HG03039 (cell line): ENCODE data around the gene QSOX2.

Source experiments
- ATAC-seq: cut with Tn5 transposase; IDR thresholded peaks from one replicate; pipeline ENCODE4 v1.9.1; 2021; ENCODE audit warnings: mild to moderate bottlenecking, moderate library complexity; ENCODE audit not compliant: unreplicated experiment

Gene QSOX2

DNA sequence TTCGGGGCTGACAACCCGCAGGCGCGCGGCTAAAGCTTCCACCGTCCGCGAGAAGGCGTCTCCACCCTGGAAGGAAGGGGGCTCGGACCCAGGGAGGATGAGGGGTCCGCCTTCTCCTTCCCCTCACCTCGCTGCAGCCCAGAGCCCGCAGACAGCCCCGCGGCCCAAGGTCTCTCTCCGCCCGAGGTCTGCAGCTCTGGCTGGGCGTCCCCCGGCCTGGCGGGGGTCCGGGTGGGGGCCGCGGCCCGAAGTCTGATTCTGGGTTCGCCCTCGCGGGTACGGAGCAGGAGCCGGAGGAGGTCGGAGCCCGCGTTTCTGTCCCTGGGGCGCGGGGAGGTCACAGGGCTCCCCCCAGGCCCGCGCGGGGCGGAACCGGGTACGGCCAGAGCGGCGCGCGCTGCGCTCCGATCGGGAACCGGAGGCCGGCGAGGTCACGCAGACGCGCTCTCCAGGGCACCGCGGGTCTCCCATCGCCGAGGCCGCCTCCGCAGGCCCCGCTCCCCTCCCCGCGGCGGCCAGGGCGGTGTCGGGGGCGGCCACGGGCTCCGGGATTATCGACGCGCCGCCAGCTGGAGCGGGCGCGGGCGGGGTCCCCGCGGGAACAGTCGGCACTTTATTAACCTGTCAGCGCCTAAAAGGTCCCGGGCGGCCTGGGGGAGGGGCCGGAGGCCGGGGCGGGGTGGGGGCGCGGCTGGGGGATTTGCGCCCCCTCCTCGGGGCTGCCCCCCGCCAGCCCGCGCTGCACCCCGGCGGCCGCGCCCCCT lies 52.3 kb downstream of the QSOX2 start:
- ATAC-seq, result no peak

DNA sequence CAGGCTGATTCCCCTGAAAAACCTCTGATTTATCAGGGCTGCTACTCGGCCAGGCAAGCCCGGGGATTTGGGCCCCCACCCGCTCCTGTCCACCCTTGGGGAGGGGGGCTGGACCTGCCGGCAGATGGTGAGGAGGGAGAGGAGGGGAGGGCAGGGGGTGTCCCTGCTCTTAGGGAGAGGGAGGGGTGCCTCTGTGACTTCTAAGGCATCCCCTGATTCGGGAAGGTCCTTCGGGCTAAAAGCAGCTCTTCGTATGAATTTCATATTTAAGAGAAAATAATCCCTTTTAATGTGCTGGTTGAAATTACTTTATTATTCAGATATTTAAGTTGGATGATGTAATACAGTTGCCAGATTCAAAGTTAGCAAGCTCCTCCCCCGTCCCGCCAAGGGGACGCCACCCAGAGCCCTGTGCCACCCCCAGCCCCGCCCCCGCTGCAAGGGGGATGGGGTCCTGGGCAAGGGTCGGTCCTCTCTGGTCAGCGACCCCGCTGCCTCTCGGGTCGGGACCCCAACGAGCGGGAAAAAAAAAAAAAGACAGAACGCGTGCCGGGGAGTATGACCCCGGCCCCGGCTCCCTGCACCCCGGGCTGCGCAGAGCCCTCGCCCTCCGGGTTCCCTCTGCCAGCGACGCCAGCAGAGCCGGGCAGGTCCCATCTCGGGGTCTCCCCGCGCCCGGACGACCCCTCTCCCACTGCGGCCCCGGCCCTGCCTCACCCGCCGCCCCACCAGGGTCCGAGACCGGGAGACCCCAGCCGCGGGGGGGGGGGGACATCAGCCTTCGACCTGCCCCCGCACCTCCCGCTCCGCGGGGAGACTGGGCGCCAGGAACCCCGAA lies 53.1 kb downstream of the QSOX2 start:
- no peak for ATAC-seq

DNA sequence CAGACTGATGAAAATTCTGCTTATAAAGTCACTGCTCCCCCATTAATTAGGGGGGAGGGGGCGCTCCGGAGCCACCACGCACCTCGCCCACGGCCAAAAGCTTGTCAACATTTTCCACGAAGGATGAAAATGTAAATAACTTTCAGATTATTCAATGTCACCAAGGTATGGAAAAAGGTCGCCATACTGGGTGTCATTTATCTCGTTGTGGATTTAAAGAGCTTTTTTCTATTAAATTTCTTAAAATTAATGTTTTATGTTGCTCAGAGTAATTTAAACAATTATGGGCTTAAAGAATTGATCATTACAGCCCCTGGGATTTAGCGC lies 53.7 kb downstream of the QSOX2 start:
- ATAC-seq, result no peak

- ATAC-seq, result no peak
Observed at GRCh38 chr9:136191099-136191959, 54.3 kb downstream of the QSOX2 start.

GRCh38 chr9:136190656-136191055 lies 55.0 kb downstream of the QSOX2 start:
- no peak for ATAC-seq

- no peak for ATAC-seq
Observed at GRCh38 chr9:136190237-136190601, 55.4 kb downstream of the QSOX2 start.

- ATAC-seq, result no peak
Observed at GRCh38 chr9:136189394-136190236, 56.0 kb downstream of the QSOX2 start.

DNA sequence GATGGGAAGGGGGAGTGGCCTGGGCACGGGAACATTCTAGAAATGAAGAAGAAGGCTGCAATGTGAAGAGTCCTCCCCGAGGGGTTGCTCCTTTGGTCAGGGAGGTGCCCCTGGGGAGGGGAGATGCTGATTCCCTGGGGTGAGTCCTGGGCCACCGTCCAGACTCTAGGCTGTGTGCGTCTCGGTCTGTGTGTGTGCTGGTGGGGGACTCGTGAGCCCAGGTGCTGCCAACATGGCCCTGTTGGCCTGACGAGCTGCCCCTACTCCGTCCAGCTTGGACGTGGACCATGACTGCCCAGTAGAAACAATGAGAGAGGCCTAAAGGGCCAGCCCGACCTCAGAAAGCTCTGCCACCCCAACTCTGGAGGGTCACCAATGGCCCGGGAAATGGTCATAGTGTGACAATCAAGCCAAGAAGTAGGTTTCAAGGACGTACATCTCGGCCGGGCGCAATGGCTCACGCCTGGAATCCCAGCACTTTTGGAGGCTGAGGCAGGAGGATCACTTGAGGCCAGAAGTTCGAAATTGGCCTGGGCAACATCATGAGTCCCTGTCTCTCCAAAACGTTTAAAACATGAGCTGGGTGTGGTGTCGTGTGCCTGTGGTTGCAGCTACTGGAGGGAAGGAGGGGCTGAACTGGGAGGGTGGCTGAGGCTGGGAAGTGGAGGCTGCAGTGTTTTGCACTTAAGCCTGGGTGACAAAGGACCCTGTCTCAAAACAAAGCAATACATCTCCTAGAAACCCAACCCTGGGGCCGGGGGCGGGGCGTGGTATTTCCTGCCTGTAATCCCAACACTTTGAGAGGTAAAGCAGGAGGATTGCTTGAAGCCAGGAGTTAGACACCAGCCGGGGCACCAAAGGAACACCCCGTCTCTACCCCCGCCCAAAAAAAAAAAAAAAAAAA lies 57.7 kb downstream of the QSOX2 start:
- ATAC-seq, result no peak

GRCh38 chr9:136187197-136187596 lies 58.4 kb downstream of the QSOX2 start:
- ATAC-seq, result no peak

DNA sequence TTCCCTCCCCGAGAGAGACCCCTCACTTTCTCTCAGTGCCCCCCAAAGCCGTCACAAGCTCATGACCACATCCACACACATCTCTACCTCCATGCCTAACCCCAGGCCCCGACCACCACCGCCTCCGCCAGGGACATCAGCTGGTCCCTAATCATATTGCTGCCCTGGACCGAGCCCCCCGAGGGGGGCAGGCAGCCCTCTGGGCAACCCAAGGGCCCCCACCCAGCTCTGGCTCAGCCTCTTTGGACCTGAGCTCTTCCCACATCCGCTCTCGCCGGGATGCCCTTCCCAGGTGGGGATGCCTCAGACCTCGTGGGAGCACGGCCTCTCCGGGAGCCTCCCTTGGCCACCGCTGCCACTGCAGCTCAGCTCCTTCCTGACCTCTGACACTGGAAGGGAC lies 59.2 kb downstream of the QSOX2 start:
- ATAC-seq, result no peak

DNA sequence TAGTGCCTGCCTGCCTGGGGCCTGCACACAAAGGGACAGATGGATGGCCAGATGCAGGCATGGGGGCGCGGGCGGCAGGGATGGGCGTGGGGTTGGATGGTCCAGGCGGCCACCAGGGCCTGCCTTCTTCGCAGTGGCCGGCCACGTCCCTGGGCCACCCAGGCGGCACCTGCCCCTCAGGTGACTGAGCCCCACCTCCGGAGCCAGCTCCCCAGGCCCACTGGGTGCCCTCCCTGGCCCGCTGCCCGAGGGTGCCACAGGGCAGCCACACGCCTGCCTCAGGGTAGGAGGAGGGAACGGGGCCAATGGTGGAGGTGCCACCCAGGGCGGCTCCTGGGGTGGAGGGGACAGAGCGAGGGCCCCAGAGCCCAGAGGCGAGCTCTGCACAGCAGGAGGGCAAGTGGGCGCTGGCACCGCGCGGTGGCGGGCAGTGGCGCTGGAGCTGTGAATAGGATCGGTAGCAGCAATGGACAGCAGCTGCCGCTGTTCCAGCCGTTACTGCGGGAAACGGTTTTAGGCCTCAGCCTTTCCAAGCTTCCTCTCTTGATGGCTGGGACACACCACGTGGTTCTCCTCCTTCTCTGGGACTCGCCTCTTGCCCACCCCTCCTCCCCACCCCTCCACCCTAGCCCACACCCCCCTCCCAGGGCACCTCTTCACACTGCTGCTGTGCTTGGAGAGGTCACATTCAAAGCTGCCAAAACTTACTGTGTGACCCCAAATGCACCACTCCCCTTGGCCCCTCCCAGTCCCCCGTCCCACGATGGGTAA lies 59.8 kb downstream of the QSOX2 start:
- no peak for ATAC-seq

GRCh38 chr9:136185066-136185465 lies 60.5 kb downstream of the QSOX2 start:
- no peak for ATAC-seq

DNA sequence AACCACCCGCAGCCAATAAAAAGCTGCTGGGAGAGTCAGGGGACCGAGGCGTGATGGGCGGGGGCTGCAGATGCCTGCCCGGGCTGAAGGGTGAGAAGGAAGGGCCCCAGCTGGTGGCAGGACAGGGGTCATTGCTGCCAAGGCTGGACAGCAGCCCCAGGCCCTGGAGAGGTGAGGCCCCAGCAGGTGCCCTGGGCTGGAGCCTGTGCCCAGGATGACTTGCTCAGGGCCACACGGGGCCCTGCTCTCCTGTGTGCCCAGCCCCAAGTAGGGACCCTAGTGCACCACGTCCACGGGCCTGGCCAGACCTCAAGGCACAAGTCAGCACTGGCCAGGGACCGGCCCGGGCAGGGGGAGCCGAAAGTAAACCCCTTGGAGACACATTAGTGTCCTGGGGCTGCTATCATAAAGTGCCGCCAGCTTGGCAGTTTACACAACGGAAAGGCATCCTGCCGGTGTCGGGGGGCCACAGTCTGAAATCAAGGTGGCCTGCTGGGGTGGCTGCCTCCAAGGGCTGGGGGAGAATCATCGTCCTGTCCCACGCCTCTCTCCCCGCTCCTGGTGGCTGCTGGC lies 62.7 kb downstream of the QSOX2 start:
- no peak for ATAC-seq

- no peak for ATAC-seq
Observed at GRCh38 chr9:136182420-136182787, 63.2 kb downstream of the QSOX2 start.

GRCh38 chr9:136181784-136182419 lies 63.7 kb downstream of the QSOX2 start:
- no peak for ATAC-seq

DNA sequence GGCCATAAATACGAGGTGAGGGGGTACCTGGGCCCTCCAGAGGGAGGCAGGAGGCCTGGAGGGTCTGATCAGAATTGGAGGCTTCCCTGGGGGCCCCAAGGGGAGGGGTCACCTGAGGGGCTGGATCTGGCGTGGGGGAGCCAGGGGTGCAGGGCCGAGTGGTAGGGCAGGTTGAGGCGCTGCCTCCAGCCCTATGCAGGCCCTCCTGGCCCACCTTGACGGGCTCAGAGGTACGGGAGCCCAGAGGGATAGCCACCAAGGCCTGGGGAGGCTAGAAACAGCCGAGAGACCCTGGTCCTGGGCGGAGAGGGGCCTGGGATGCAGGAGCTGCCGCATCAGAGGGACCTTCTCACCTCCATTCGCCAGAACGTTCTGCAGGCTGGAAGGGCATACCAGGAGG lies 65.0 kb downstream of the QSOX2 start:
- ATAC-seq, result no peak

DNA sequence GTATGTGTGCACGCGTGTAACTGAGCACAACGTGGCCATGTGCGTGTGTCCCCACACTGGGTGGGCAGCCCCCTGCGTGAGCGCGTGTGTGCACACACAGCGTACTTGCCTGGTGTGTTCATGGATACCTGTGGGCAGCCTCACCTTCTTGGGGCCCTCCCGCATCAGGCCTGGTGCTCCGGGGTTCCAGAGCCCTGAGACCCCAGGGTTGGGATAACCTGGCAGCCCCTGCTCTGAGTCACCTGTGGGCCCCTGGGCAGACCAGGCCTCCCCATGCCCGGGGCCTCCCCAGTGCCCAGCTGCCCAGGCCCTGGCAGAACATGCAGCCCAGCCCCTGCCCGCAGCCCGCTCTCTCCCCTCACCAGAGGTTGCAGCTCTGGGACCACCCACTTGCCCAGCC lies 65.9 kb downstream of the QSOX2 start:
- no peak for ATAC-seq

DNA sequence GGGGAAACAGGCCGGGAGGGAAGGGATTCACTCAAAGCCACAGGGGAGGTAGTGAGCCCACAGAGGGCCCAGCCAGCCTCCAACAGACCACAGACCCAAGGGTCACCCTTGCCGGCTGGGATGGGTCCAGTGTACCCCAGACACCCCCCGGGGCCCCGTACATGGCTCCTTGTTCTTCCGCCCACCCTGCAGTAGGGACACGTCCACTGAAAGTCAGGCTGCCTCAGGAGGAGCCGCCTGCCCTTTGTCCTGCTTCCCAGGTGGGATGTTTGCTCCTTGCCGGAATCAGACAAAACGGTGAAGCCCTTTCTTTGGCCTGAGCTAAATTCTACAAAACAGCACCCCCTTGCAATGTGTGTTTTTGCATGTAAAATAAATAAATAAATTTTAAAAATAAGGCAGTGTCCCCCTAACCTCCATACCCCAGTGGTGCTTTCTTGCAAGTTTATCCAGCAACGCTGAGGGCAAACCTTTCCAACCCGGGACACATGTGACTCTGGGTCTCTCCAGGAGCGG lies 66.5 kb downstream of the QSOX2 start:
- no peak for ATAC-seq
